GM13976 (cell line): ENCODE results near the gene PAK5.

ENCODE experiments used
- DNase-seq: peaks from one replicate; pipeline ENCODE4 v3.0.0; 2012; ENCODE audit warnings: low spot score
- CTCF ChIP-seq: IDR thresholded peaks from 2 replicates; pipeline ENCODE4 v1.5.1; 2012; ENCODE audit warnings: borderline replicate concordance, mild to moderate bottlenecking; ENCODE audit not compliant: insufficient read depth; ENCODE audit errors: extremely low read depth, missing control alignments, control extremely low read depth
- in situ Hi-C: fragments of 300-500 bp; cut with MboI; formaldehyde crosslinking; loops from one replicate; pipeline ENCODE4 v1.12.0; 2022; ENCODE audit warnings: low sequenced_read_pairs, mixed read lengths, inconsistent platforms; ENCODE audit not compliant: unreplicated experiment

The PAK5 gene

GRCh38 chr20:9534025-9534424, 304.9 kb downstream of the PAK5 start:
- in situ Hi-C loops = no loop called here
- DNase-seq = no peak
- TF ChIP-seq CTCF = no peak

GRCh38 chr20:9532069-9532838, 306.6 kb downstream of the PAK5 start:
- TF ChIP-seq CTCF = no peak
- in situ Hi-C loops = no loop called here
- DNase-seq = no peak

GRCh38 chr20:9531581-9531980, 307.3 kb downstream of the PAK5 start:
- no peak for TF ChIP-seq CTCF
- in situ Hi-C loops = no loop called here
- no peak for DNase-seq

- DNase-seq = no peak
- in situ Hi-C loops = no loop called here
- no peak for TF ChIP-seq CTCF
Observed at GRCh38 chr20:9523636-9524035, 315.2 kb downstream of the PAK5 start.

- DNase-seq = no peak
- in situ Hi-C loops = no loop called here
Observed at GRCh38 chr20:9520086-9520485, 318.8 kb downstream of the PAK5 start.

GRCh38 chr20:9518576-9519175, 320.2 kb downstream of the PAK5 start:
- no peak for DNase-seq
- no peak for TF ChIP-seq CTCF
- in situ Hi-C loops = no loop called here

More at GRCh38 chr20:9520086-9520485, 318.8 kb downstream of the PAK5 start:
- no peak for TF ChIP-seq CTCF
